Trophoblast cell (in vitro differentiated cells and primary cell): Measurements from ENCODE around the gene COBL.

Experiments used
- DNase-seq, 2 donors: peaks; one replicate each; pipeline ENCODE4 v3.0.0-alpha.2; 2016
- H2AFZ ChIP-seq: 2 replicates; pipeline ENCODE4 v1.6.1; 2013; ENCODE audit warnings: low read length, moderate library complexity, mild to moderate bottlenecking; ENCODE audit not compliant: insufficient read depth, poor library complexity
- H2AK5ac ChIP-seq: 2 replicates; pipeline ENCODE4 v1.6.1; 2013; ENCODE audit warnings: mild to moderate bottlenecking, low read length
- H2BK120ac ChIP-seq: 2 replicates; pipeline ENCODE4 v1.6.1; 2013; ENCODE audit warnings: low read length, mild to moderate bottlenecking, moderate library complexity; ENCODE audit not compliant: insufficient read depth, poor library complexity
- H2BK12ac ChIP-seq: 2 replicates; pipeline ENCODE4 v1.6.1; 2013; ENCODE audit warnings: mild to moderate bottlenecking, low read length, moderate library complexity
- H2BK5ac ChIP-seq: 2 replicates; pipeline ENCODE4 v1.6.1; 2013; ENCODE audit warnings: low read length, low read depth, moderate library complexity, mild to moderate bottlenecking; ENCODE audit not compliant: poor library complexity
- H3K14ac ChIP-seq: 2 replicates; pipeline ENCODE4 v1.6.1; 2013; ENCODE audit warnings: mild to moderate bottlenecking, low read length
- H3K18ac ChIP-seq: 2 replicates; pipeline ENCODE4 v1.6.1; 2013; ENCODE audit warnings: mild to moderate bottlenecking, low read length
- H3K23ac ChIP-seq: 2 replicates; pipeline ENCODE4 v1.6.1; 2013; ENCODE audit warnings: low read length
- H3K27ac ChIP-seq: 2 replicates; pipeline ENCODE4 v1.5.1; 2013; ENCODE audit warnings: low read depth, mild to moderate bottlenecking, inconsistent platforms, low read length, moderate library complexity
- H3K27me3 ChIP-seq: 2 replicates; pipeline ENCODE4 v1.6.1; 2013; ENCODE audit warnings: inconsistent platforms, mild to moderate bottlenecking, low read length, moderate library complexity; ENCODE audit not compliant: insufficient read depth
- H3K36me3 ChIP-seq, 2 experiments: 1 replicate in 1 of 2; 2 replicates in 1 of 2; pipeline ENCODE4 v1.6.1; 2013; ENCODE audit warnings: low read length in 2 of 2, mild to moderate bottlenecking in 2 of 2, moderate library complexity in 1 of 2; ENCODE audit not compliant: insufficient read depth in 2 of 2, control insufficient read depth in 1 of 2
- H3K4ac ChIP-seq: 2 replicates; pipeline ENCODE4 v1.6.1; 2013; ENCODE audit warnings: low read depth, mild to moderate bottlenecking, low read length, moderate library complexity
- H3K4me1 ChIP-seq, 2 experiments: 1 replicate in 1 of 2; 2 replicates in 1 of 2; pipeline ENCODE4 v1.6.1; 2013; ENCODE audit warnings: low read length in 2 of 2, mild to moderate bottlenecking in 2 of 2, moderate library complexity in 1 of 2; ENCODE audit not compliant: insufficient read depth in 2 of 2, control insufficient read depth in 1 of 2
- H3K4me2 ChIP-seq: 2 replicates; pipeline ENCODE4 v1.6.1; 2013; ENCODE audit warnings: inconsistent platforms, mild to moderate bottlenecking, low read length, moderate library complexity
- H3K4me3 ChIP-seq: 2 replicates; pipeline ENCODE4 v1.5.1; 2013; ENCODE audit warnings: mild to moderate bottlenecking, low read depth, low read length, inconsistent platforms
- H3K79me1 ChIP-seq: one replicate; pipeline ENCODE4 v1.6.1; 2013; ENCODE audit warnings: low read length
- H3K79me2 ChIP-seq: 2 replicates; pipeline ENCODE4 v1.6.1; 2013; ENCODE audit warnings: low read length, mild to moderate bottlenecking; ENCODE audit not compliant: control insufficient read depth, insufficient read depth, poor library complexity
- H3K9ac ChIP-seq: 2 replicates; pipeline ENCODE4 v1.6.1; 2013; ENCODE audit warnings: mild to moderate bottlenecking, low read length
- H3K9me3 ChIP-seq: 2 replicates; pipeline ENCODE4 v1.6.1; 2013; ENCODE audit warnings: low read depth, mild to moderate bottlenecking, control low read depth, inconsistent platforms, low read length; ENCODE audit not compliant: insufficient read depth
- H4K12ac ChIP-seq: 2 replicates; pipeline ENCODE4 v1.6.1; 2013; ENCODE audit warnings: low read depth, mild to moderate bottlenecking, low read length, moderate library complexity
- H4K8ac ChIP-seq: 2 replicates; pipeline ENCODE4 v1.6.1; 2013; ENCODE audit warnings: low read depth, mild to moderate bottlenecking, low read length, moderate library complexity
- H4K91ac ChIP-seq: one replicate; pipeline ENCODE4 v1.6.1; 2013; ENCODE audit warnings: low read depth, mild to moderate bottlenecking, low read length, moderate library complexity
- WGBS: extraction: QIAGEN DNeasy Blood & Tissue Kit; methylation state at CpG from one replicate; pipeline ENCODE4 v1.1.7; 2013; ENCODE audit warnings: missing lambda C conversion rate; ENCODE audit not compliant: insufficient read length, insufficient coverage; ENCODE audit errors: extremely low coverage; 5-methylcytosine and 5-hydroxymethylcytosine counted together

COBL gene

GRCh38 chr7:51276967-51277366, 39.6 kb downstream of the COBL start:
- Histone ChIP-seq H3K27me3 (no peaks in the 10 kb centered on the region), H3K4me1 (peaks cover 0 to 3% of the 10 kb centered on the region in 2 experiments), H3K4ac (no peak overlapping the region), H3K18ac (no peak overlapping the region), H4K12ac (no peak overlapping the region), H3K4me2 (no peak overlapping the region), H4K91ac (no peak overlapping the region), H2BK5ac (no peak overlapping the region), H2BK12ac (no peak overlapping the region), H3K27ac (no peak overlapping the region), H3K9ac (no peak overlapping the region), H2AFZ (no peak overlapping the region), H3K23ac (no peak overlapping the region), H3K36me3 (no peaks in the 10 kb centered on the region), H3K4me3 (no peak overlapping the region), H2BK120ac (no peak overlapping the region), H3K9me3 (no peaks in the 10 kb centered on the region), H3K14ac (no peak overlapping the region), H2AK5ac (no peak overlapping the region), H3K79me1 (no peaks in the 10 kb centered on the region), H4K8ac (no peak overlapping the region), H3K79me2 (no peaks in the 10 kb centered on the region)
- WGBS: no CpG with 5 or more reads among the region's 5 CpGs
- DNase-seq: no peak

- H3K4ac ChIP-seq: no peak overlapping the region
- H3K9ac ChIP-seq: no peak overlapping the region
- H3K27ac ChIP-seq: no peak overlapping the region
- H2BK120ac ChIP-seq: no peak overlapping the region
- no peak overlapping the region for H2AK5ac ChIP-seq
- no peak overlapping the region for H3K4me2 ChIP-seq
- H2AFZ ChIP-seq: no peak overlapping the region
- peak in 1 of 2 donors; percentile 13 for DNase-seq
- no peak overlapping the region for H3K18ac ChIP-seq
- no peak overlapping the region for H3K4me3 ChIP-seq
- H3K9me3 ChIP-seq: no peaks in the 10 kb centered on the region
- H4K8ac ChIP-seq: no peak overlapping the region
- no peak overlapping the region for H2BK12ac ChIP-seq
- no peak overlapping the region for H3K14ac ChIP-seq
- no peak overlapping the region for H2BK5ac ChIP-seq
- no peak overlapping the region for H4K91ac ChIP-seq
- H3K79me2 ChIP-seq: no peaks in the 10 kb centered on the region
- peaks cover 0 to 4% of the 10 kb centered on the region in 2 experiments for H3K4me1 ChIP-seq
- no peaks in the 10 kb centered on the region for H3K36me3 ChIP-seq
- H4K12ac ChIP-seq: no peak overlapping the region
- WGBS: no CpG with 5 or more reads among the region's 7 CpGs
- H3K27me3 ChIP-seq: no peaks in the 10 kb centered on the region
- H3K79me1 ChIP-seq: no peaks in the 10 kb centered on the region
- no peak overlapping the region for H3K23ac ChIP-seq
Observed at GRCh38 chr7:51276091-51276605, 40.5 kb downstream of the COBL start.

DNA sequence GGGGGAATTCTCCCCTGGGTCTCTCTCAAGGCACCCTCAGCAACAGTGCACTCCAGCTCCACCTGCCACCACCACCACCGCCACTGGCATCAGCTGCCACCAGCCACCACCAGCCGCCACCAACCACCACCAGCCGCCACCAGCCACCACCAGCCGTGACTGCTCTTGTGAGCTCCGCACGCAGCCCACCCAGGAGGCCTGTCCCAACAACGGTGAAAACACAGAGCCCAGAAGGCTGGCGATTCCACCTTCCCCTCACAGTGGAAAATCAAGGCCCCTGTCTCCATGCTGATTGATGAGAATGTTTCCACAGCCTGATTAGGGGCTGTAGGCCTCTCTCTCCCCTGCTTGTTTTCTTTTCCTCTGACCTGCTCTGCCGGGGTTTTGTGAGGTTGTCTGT, 41.1 kb downstream of the COBL start:
- Histone ChIP-seq H4K91ac (no peak overlapping the region), H3K4me2 (no peak overlapping the region), H3K27me3 (no peaks in the 10 kb centered on the region), H3K27ac (no peak overlapping the region), H3K18ac (no peak overlapping the region), H3K4me1 (peaks cover 0 to 7% of the 10 kb centered on the region in 2 experiments), H3K4ac (no peak overlapping the region), H3K14ac (no peak overlapping the region), H4K8ac (no peak overlapping the region), H3K36me3 (no peaks in the 10 kb centered on the region), H2BK5ac (no peak overlapping the region), H3K23ac (no peak overlapping the region), H3K79me1 (no peaks in the 10 kb centered on the region), H2BK12ac (no peak overlapping the region), H3K9ac (no peak overlapping the region), H4K12ac (no peak overlapping the region), H3K4me3 (no peak overlapping the region), H2AFZ (no peak overlapping the region), H3K79me2 (peaks cover 2% of the 10 kb centered on the region), H2BK120ac (no peak overlapping the region), H3K9me3 (no peaks in the 10 kb centered on the region), H2AK5ac (no peak overlapping the region)
- no CpG with 5 or more reads among the region's 9 CpGs for WGBS
- no peak for DNase-seq

- no peak for DNase-seq
- H2AFZ ChIP-seq: no peak overlapping the region
- H3K9me3 ChIP-seq: no peaks in the 10 kb centered on the region
- H4K91ac ChIP-seq: no peak overlapping the region
- H3K4me1 ChIP-seq: peaks cover 0 to 7% of the 10 kb centered on the region in 2 experiments
- no peak overlapping the region for H3K4me2 ChIP-seq
- no peak overlapping the region for H3K4me3 ChIP-seq
- H2BK5ac ChIP-seq: no peak overlapping the region
- H3K27me3 ChIP-seq: no peaks in the 10 kb centered on the region
- no peak overlapping the region for H3K18ac ChIP-seq
- H4K8ac ChIP-seq: no peak overlapping the region
- no peak overlapping the region for H3K27ac ChIP-seq
- H2BK12ac ChIP-seq: no peak overlapping the region
- no peak overlapping the region for H3K9ac ChIP-seq
- H3K4ac ChIP-seq: no peak overlapping the region
- no peak overlapping the region for H3K23ac ChIP-seq
- H3K79me2 ChIP-seq: peaks cover 2% of the 10 kb centered on the region
- H4K12ac ChIP-seq: no peak overlapping the region
- no peaks in the 10 kb centered on the region for H3K79me1 ChIP-seq
- no peak overlapping the region for H2BK120ac ChIP-seq
- H2AK5ac ChIP-seq: no peak overlapping the region
- H3K36me3 ChIP-seq: no peaks in the 10 kb centered on the region
- H3K14ac ChIP-seq: no peak overlapping the region
- no CpG with 5 or more reads among the region's 7 CpGs for WGBS
Observed at GRCh38 chr7:51274955-51275354, 41.7 kb downstream of the COBL start.
